ENCODE data around the gene ADAMTS12. TPM values are rescaled to one million over a fixed set of nuclear protein-coding genes. Genes with fewer than 3 reads are reported as not detected.

The ADAMTS12 gene
- total and polyA plus RNA-seq, 2 of the 8 experiments (the other 6 are each of a cell fraction or from before 2014, with no cell fraction given) = 6.4 to 12.8 TPM

DNA sequence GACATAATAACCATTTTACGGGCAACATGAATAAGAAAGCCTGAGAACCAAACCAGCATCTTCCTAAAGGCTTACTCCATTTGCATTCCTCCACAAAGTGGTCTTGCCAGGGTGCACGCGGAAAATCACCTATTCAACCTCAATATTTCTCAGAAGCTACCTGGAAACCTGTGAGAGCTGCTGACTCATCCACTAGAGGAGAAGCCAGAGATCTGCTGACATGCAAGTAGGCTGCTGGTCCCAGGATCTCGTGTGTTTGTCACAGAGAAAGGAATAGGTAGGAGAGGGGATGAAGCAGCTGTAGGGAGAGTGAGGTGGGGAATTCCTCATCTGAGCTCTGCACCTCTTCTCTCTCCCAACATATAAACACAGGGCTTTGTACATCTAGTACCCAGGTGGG, 138.1 kb downstream of the ADAMTS12 start:
- Histone ChIP-seq H4K20me1 (replicated peaks in 1 of 2; ENCODE audit: control insufficient read depth in 1 of 2, insufficient read depth in 2 of 2, low read length in 2 of 2) (no peaks in the 10 kb centered on the region), H2AFZ (ENCODE audit: low read length) (no peak overlapping the region), H2BK15ac (ENCODE audit: low read length) (no peak overlapping the region), H3K36me3 (ENCODE audit: control insufficient read depth in 2 of 4, insufficient read depth in 4 of 4, low read length in 3 of 4) (no peaks in the 10 kb centered on the region), H3K4me1 (replicated peaks in 1 of 4; ENCODE audit: control insufficient read depth in 3 of 4, insufficient read depth in 4 of 4, low read length in 3 of 4) (no peaks in the 10 kb centered on the region; a peak in 1 of 7 replicates), H3K79me2 (ENCODE audit: control insufficient read depth in 1 of 2, insufficient read depth in 2 of 2, low read length in 2 of 2) (no peaks in the 10 kb centered on the region), H3K27ac (ENCODE audit: low read depth, low read length) (no peak overlapping the region), H4K91ac (replicated peaks; ENCODE audit: insufficient read length, low read length) (no peak overlapping the region), H4K5ac (ENCODE audit: insufficient read length, low read depth, low read length) (no peak overlapping the region), H3K4ac (replicated peaks; ENCODE audit: insufficient read length, low read depth, low read length) (no peak overlapping the region), H3K18ac (ENCODE audit: extremely low read depth, low read length) (no peak overlapping the region), H2BK12ac (ENCODE audit: low read depth, low read length) (no peak overlapping the region), H3K4me2 (ENCODE audit: insufficient read depth in 1 of 2, low read depth in 2 of 2, low read length in 2 of 2) (no peak overlapping the region), H3K79me1 (ENCODE audit: low read depth, low read length) (no peaks in the 10 kb centered on the region), H3K14ac (ENCODE audit: insufficient read length) (no peak overlapping the region), H3K4me3 (ENCODE audit: extremely low read depth in 1 of 4, insufficient read depth in 2 of 4, low read depth in 3 of 4, low read length in 4 of 4) (no peak overlapping the region), H3K23ac (ENCODE audit: insufficient read length) (no peak overlapping the region), H3K56ac (replicated peaks; ENCODE audit: insufficient read length, low read depth, low read length) (no peak overlapping the region), H2BK20ac (ENCODE audit: low read length) (no peak overlapping the region), H2AK5ac (ENCODE audit: low read depth, low read length) (no peak overlapping the region), H2BK120ac (replicated peaks; ENCODE audit: low read depth, low read length) (no peak overlapping the region), H2BK5ac (ENCODE audit: low read depth, low read length) (no peak overlapping the region), H3K23me2 (ENCODE audit: low read depth, low read length) (no peaks in the 10 kb centered on the region), H4K8ac (ENCODE audit: extremely low read depth, insufficient read depth, low read length) (no peak overlapping the region), H3K27me3 (replicated peaks in 1 of 4; ENCODE audit: control insufficient read depth in 3 of 4, extremely low read depth in 1 of 4, insufficient read depth in 3 of 4, low read length in 3 of 4) (no peaks in the 10 kb centered on the region), H3K9me3 (ENCODE audit: insufficient read depth in 2 of 2, low read depth in 1 of 2, low read length in 1 of 2) (no peaks in the 10 kb centered on the region), H3K9ac (replicated peaks in 1 of 4; ENCODE audit: extremely low read depth in 1 of 4, low read depth in 3 of 4, low read length in 3 of 4) (no peak overlapping the region)
- FAIRE-seq = no peak
- TF ChIP-seq TCF12 (IDR thresholded peaks at IDR 0.05; ENCODE audit: low read depth, low read length) = no peak
- no peak for TF ChIP-seq NRF1 (IDR thresholded peaks at IDR 0.05; ENCODE audit: low read depth, low read length)
- no peak for TF ChIP-seq SIN3A (conservative IDR thresholded peaks at IDR 0.05 in 1 of 2, IDR thresholded peaks at IDR 0.05 in 1 of 2; ENCODE audit: low read depth in 1 of 2, low read length in 2 of 2)
- no peak for TF ChIP-seq FOSL1 (IDR thresholded peaks at IDR 0.05; ENCODE audit: insufficient read depth, low read depth, low read length)
- no peak for TF ChIP-seq CHD1 (IDR thresholded peaks at IDR 0.05; ENCODE audit: low read depth, low read length)
- TF ChIP-seq SP2 (IDR thresholded peaks at IDR 0.05; ENCODE audit: low read length) = no peak
- no peak for TF ChIP-seq SIX5 (IDR thresholded peaks at IDR 0.05; ENCODE audit: low read depth, low read length)
- TF ChIP-seq CTBP2 (IDR thresholded peaks at IDR 0.05; ENCODE audit: borderline replicate concordance, insufficient read depth, insufficient read length, low read length) = no peak
- POLR2A ChIA-PET (ENCODE audit: partially characterized antibody) = no interaction called here
- no peak for DNase-seq (ENCODE audit: low read depth in 1 of 2, low spot score in 2 of 2)
- CTCF ChIA-PET (ENCODE audit: partially characterized antibody) = interaction anchor here (0.8 to 1.3 kb wide), 2 partner anchors 11 to 165 kb away, joined by 3 read pairs; no protein-coding TSS in a partner anchor
- 79% methylated on average over 4 of the region's 4 CpGs; no CpG with 5 or more reads in 1 of the 2 experiments for whole genome bisulfite sequencing, 2 experiments (ENCODE audit: extremely low coverage in 1 of 2, insufficient coverage in 1 of 2, insufficient read length in 1 of 2, insufficient replicate concordance in 2 of 2, low coverage in 1 of 2, low lambda C conversion rate in 2 of 2, missing lambda C conversion rate in 1 of 2)

All from H1 (cell line).